ENCODE results near the gene SPEG.

Gene SPEG

GRCh38 chr2:219433666-219434467 is 776 bp upstream of the SPEG start:
- Histone ChIP-seq H3K9ac (ENCODE audit: low read length) (no peak overlapping the region), H3K4me1 (ENCODE audit: low read length) (no peaks in the 10 kb centered on the region), H3K36me3 (replicated peaks; ENCODE audit: low read depth, low read length) (no peaks in the 10 kb centered on the region), H3K27me3 (ENCODE audit: low read depth, low read length) (no peaks in the 10 kb centered on the region), H4K20me1 (ENCODE audit: insufficient read depth, low read length) (no peaks in the 10 kb centered on the region), H3K4me2 (ENCODE audit: low read length) (no peak overlapping the region), H3K4me3 (ENCODE audit: low read length) (no peak overlapping the region), H3K27ac (ENCODE audit: low read length) (no peak overlapping the region), H3K79me2 (ENCODE audit: low read length) (no peaks in the 10 kb centered on the region), H3K9me3 (ENCODE audit: insufficient read depth, low read length) (no peaks in the 10 kb centered on the region), H2AFZ (ENCODE audit: low read depth, low read length) (no peak overlapping the region)
- TF ChIP-seq EZH2phosphoT487 (IDR thresholded peaks at IDR 0.05; ENCODE audit: low read depth) (no peak), CTCF (IDR thresholded peaks at IDR 0.05; ENCODE audit: low read depth, low read length) (peak; percentile 43)

GRCh38 chr2:219434468-219434717 is 250 bp upstream of the SPEG start:
- H3K9me3 ChIP-seq (ENCODE audit: insufficient read depth, low read length) = no peaks in the 10 kb centered on the region
- H3K4me2 ChIP-seq (ENCODE audit: low read length) = no peak overlapping the region
- no peaks in the 10 kb centered on the region for H3K79me2 ChIP-seq (ENCODE audit: low read length)
- no peaks in the 10 kb centered on the region for H3K4me1 ChIP-seq (ENCODE audit: low read length)
- no peaks in the 10 kb centered on the region for H3K27me3 ChIP-seq (ENCODE audit: low read depth, low read length)
- no peak overlapping the region for H3K4me3 ChIP-seq (ENCODE audit: low read length)
- no peaks in the 10 kb centered on the region for H4K20me1 ChIP-seq (ENCODE audit: insufficient read depth, low read length)
- H3K27ac ChIP-seq (ENCODE audit: low read length) = no peak overlapping the region
- H3K36me3 ChIP-seq (replicated peaks; ENCODE audit: low read depth, low read length) = no peaks in the 10 kb centered on the region
- no peak overlapping the region for H3K9ac ChIP-seq (ENCODE audit: low read length)
- TF ChIP-seq CTCF (IDR thresholded peaks at IDR 0.05; ENCODE audit: low read depth, low read length) = no peak
- no peak for TF ChIP-seq EZH2phosphoT487 (IDR thresholded peaks at IDR 0.05; ENCODE audit: low read depth)
- no peak overlapping the region for H2AFZ ChIP-seq (ENCODE audit: low read depth, low read length)

GRCh38 chr2:219435701-219436100 is 1.1 kb downstream of the SPEG start:
- H3K9me3 ChIP-seq (ENCODE audit: insufficient read depth, low read length) = no peaks in the 10 kb centered on the region
- no peak overlapping the region for H3K9ac ChIP-seq (ENCODE audit: low read length)
- H3K27me3 ChIP-seq (ENCODE audit: low read depth, low read length) = peaks cover 2% of the 10 kb centered on the region; the same call in 1 of the 2 replicates
- no peak overlapping the region for H3K4me2 ChIP-seq (ENCODE audit: low read length)
- TF ChIP-seq EZH2phosphoT487 (IDR thresholded peaks at IDR 0.05; ENCODE audit: low read depth) = no peak
- TF ChIP-seq CTCF (IDR thresholded peaks at IDR 0.05; ENCODE audit: low read depth, low read length) = no peak
- no peak overlapping the region for H3K27ac ChIP-seq (ENCODE audit: low read length)
- no peaks in the 10 kb centered on the region for H3K79me2 ChIP-seq (ENCODE audit: low read length)
- H3K4me1 ChIP-seq (ENCODE audit: low read length) = no peaks in the 10 kb centered on the region
- H4K20me1 ChIP-seq (ENCODE audit: insufficient read depth, low read length) = no peaks in the 10 kb centered on the region
- H3K36me3 ChIP-seq (replicated peaks; ENCODE audit: low read depth, low read length) = no peaks in the 10 kb centered on the region
- no peak overlapping the region for H2AFZ ChIP-seq (ENCODE audit: low read depth, low read length)
- no peak overlapping the region for H3K4me3 ChIP-seq (ENCODE audit: low read length)

- H3K9ac ChIP-seq (ENCODE audit: low read length) = no peak overlapping the region
- H3K79me2 ChIP-seq (ENCODE audit: low read length) = no peaks in the 10 kb centered on the region
- H4K20me1 ChIP-seq (ENCODE audit: insufficient read depth, low read length) = no peaks in the 10 kb centered on the region
- no peaks in the 10 kb centered on the region for H3K4me1 ChIP-seq (ENCODE audit: low read length)
- H3K27me3 ChIP-seq (ENCODE audit: low read depth, low read length) = peaks cover 10% of the 10 kb centered on the region
- no peak overlapping the region for H3K4me2 ChIP-seq (ENCODE audit: low read length)
- no peak overlapping the region for H3K27ac ChIP-seq (ENCODE audit: low read length)
- TF ChIP-seq CTCF (IDR thresholded peaks at IDR 0.05; ENCODE audit: low read depth, low read length) (no peak), EZH2phosphoT487 (IDR thresholded peaks at IDR 0.05; ENCODE audit: low read depth) (no peak)
- H3K4me3 ChIP-seq (ENCODE audit: low read length) = no peak overlapping the region
- no peaks in the 10 kb centered on the region for H3K36me3 ChIP-seq (replicated peaks; ENCODE audit: low read depth, low read length)
- H3K9me3 ChIP-seq (ENCODE audit: insufficient read depth, low read length) = no peaks in the 10 kb centered on the region
- H2AFZ ChIP-seq (ENCODE audit: low read depth, low read length) = no peak overlapping the region
These were observed 1.8 kb downstream of the SPEG start for GRCh38 chr2:219436491-219436890.

Data from OCI-LY3 (cell line).